NB4 (cell line): Measurements from ENCODE around the gene TCF7.

ENCODE experiments used
- DNase-seq: peaks from one replicate; pipeline ENCODE4 v3.0.0; 2010; ENCODE audit warnings: low read depth
- H3K4me3 ChIP-seq: one replicate; pipeline ENCODE4 v1.5.1; 2011; ENCODE audit warnings: mild to moderate bottlenecking, low read depth, low read length, moderate library complexity
- CTCF ChIP-seq: IDR thresholded peaks from one replicate; pipeline ENCODE4 v1.5.1; 2012; ENCODE audit warnings: low read depth, low read length
- MAX ChIP-seq: IDR thresholded peaks from 2 replicates; pipeline ENCODE4 v1.6.1; 2011; ENCODE audit warnings: low read depth, low read length
- MYC ChIP-seq: IDR thresholded peaks from 2 replicates; pipeline ENCODE4 v1.6.1; 2011; ENCODE audit warnings: low read depth, low read length
- POLR2A ChIP-seq: IDR thresholded peaks from 2 replicates; pipeline ENCODE4 v1.6.1; 2011; ENCODE audit warnings: mild to moderate bottlenecking; ENCODE audit not compliant: insufficient read length; ENCODE audit errors: extremely low read depth

The TCF7 gene

DNA sequence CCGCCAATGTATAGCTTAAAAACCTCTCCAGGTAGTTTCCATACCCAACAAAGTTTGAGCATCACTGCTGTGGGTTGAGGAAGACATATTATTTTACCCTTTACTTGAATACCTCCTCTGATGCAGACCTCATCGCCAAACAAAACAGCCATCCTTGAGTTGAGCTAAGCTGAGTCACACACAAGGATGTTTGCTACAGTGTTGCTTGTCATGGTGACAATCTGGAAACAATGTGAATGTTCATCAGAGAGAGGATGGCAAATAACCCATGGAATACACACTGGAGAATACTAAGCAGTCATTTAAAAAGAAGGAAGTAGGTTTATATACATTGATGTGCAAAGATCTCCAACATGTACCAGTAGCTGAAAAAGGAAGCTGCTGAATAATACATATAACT lies 41.1 kb upstream of the TCF7 start:
- TF ChIP-seq POLR2A (no peak), CTCF (no peak), MAX (no peak), MYC (no peak)
- H3K4me3 ChIP-seq = no peak overlapping the region
- DNase-seq = no peak

- no peak for TF ChIP-seq MYC
- TF ChIP-seq POLR2A = no peak
- TF ChIP-seq CTCF = no peak
- TF ChIP-seq MAX = no peak
- H3K4me3 ChIP-seq = no peak overlapping the region
- DNase-seq = no peak
Observed at GRCh38 chr5:134075102-134075501, 39.4 kb upstream of the TCF7 start.

- TF ChIP-seq POLR2A (no peak), MAX (no peak), MYC (no peak), CTCF (no peak)
- DNase-seq = no peak
- no peak overlapping the region for H3K4me3 ChIP-seq
Observed at GRCh38 chr5:134077926-134078580, 36.4 kb upstream of the TCF7 start.

DNA sequence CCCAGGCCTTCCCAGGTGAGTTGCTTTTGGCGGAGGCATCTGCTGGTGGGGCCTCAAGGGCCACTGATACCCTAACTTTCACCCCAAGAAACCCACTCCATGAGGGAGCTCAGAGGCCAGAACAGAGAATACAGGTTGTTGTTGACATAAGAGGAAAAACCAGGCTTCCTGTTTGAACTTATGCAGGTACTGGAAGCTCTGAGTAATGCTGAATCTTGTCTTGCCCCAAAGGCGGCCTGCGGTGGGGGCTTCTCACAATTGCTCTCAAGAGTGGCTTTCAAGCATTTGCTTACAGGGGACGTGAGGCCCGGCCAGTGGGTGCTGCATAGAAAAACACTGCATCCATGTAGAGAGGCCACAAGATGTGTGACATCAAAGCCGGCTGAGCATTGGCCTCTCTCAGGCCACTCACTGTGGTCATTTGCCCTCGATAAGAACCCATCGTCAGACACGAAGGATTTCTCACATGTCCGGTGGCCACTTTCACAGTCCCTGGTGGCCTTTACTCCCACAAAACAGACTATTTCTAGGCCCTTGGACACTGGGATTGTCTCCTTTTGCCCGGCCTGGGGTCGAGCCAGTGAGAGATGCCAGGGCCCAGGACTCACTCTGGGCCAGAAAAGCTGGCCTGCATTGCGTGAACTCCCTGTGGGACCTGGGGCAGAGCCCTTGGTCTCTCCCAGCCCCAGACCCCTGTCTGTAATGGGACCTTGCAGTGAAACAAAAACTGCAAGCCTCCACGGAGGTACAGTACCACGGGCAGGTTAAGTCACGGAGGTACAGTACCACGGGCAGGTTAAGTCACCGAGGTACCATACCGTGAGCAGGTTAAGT lies 34.5 kb upstream of the TCF7 start:
- TF ChIP-seq MAX (no peak), MYC (no peak), POLR2A (no peak), CTCF (no peak)
- H3K4me3 ChIP-seq = no peak overlapping the region
- DNase-seq = no peak

DNA sequence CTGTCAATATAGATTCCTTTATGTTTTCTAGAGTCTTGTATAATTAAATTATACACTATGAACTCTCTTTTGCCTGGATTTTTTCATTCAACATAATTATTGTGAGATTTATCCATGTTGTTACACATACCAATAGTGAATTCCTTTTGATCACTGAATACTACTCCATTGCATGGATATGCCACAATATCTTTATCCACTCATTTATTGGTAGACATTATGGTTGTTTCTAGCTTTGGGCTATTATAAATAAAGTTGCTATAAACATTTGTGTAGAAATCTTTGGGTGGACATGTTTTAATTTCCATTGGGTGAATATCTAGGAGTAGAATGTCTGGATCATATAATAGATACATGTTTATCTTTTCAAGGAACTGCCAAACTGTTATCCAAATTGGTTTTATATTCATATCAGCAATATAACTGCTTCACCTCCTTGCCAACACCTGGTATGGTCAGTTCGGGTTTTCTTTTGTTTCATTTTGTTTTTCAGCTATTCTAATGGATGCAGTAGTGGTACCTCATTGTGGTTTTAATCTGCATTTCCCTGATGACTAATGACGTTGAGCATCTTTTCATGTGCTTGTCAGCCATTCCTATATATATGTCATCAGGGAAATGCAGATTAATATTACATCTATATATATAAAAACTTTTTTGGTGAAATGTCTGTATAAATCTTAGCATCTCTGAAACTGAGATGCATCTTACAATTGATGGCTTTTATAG lies 32.1 kb upstream of the TCF7 start:
- H3K4me3 ChIP-seq = no peak overlapping the region
- TF ChIP-seq CTCF (no peak), MAX (no peak), POLR2A (no peak)
- no peak for DNase-seq
